GM18526 (cell line): ENCODE data around the gene ZNF521.

Experiments used
- POLR2A ChIP-seq: IDR thresholded peaks from 3 replicates; pipeline ENCODE4 v1.6.1; 2011; ENCODE audit not compliant: insufficient read length; ENCODE audit errors: extremely low read depth

The ZNF521 gene

GRCh38 chr18:25351777-25352628 is at the start of gene ZNF521:
Gene ZNF521, minus strand, starts transcription at chr18:25352166. Its CDS starts 1,220 bp downstream, at chr18:25350946.
- no peak for TF ChIP-seq POLR2A

- TF ChIP-seq POLR2A: no peak
Observed at GRCh38 chr18:25399554-25399953, 47.6 kb upstream of the ZNF521 start.

DNA sequence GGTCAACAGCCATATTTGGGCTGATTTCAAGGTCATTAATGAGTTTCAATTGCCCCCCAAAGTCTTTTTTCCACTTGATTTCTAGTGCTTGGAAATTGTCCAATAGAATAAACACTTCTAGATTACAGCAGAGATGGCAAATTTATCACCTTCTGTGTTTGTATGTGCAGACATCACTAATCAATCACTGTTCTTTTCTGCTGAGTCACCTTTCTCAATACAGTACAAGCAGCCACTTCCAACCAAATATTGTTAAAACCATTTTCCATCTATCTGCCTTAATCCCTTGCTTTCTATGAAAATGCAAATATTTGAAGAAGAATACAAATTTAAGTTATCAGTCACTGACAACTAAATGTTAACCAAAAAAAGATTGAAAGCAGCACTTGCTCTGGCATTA is 40.2 kb upstream of the ZNF521 start:
- TF ChIP-seq POLR2A: no peak

DNA sequence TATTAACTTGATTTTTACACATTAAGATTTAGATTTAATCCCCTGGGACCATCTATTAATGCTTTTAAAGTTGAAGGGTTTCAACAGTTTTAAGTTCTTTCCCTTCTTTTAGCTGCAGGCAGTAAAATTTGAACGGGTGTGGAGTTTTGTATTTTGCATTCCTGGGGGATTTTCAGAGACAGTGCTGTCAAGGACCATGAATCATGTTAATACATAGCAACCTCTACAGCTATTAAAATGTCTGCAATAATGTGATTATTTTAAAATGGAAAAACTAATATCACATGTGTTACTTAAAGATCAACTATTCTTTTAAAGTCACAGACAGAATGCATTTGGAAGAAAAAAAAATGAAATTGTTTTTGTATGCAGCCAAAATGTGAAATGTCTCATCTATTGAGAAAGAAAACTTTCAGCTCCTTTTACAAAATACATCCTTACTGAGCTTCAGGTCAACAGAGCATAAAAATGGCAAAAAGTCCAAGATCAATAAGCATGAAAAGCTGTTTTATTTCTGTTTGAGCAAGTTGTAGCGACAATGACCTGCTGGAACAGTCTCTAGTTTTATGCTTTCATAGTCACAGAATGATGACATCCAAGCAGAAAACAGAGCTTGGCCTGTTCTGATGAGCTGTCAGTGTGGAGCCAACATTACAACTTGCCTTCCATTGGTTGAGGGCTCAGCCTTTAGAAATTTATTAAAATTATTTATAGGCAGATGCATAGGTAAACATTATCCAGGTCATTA is 21.6 kb upstream of the ZNF521 start:
- TF ChIP-seq POLR2A: no peak

DNA sequence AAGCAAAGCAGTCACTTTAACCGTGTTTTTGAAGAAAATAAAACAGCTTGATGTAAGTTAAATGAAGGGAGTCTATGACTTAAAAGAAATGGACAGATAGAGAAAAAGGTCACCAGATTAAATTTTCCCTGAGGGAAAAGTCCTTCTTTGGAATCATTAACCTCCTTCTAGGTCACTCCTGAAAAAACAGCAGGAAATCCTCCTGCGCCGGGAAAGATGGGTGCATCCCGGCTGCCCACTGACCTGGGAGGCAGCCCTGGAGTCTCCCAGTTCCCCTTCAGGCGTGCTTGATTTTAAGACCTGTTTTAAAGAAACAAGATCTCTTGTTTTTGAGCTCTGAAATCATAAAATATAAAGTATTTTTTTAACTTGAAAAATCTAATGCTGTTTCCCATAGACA is 18.4 kb upstream of the ZNF521 start:
- TF ChIP-seq POLR2A: no peak

- no peak for TF ChIP-seq POLR2A
Observed at GRCh38 chr18:25365242-25365641, 13.3 kb upstream of the ZNF521 start.

DNA sequence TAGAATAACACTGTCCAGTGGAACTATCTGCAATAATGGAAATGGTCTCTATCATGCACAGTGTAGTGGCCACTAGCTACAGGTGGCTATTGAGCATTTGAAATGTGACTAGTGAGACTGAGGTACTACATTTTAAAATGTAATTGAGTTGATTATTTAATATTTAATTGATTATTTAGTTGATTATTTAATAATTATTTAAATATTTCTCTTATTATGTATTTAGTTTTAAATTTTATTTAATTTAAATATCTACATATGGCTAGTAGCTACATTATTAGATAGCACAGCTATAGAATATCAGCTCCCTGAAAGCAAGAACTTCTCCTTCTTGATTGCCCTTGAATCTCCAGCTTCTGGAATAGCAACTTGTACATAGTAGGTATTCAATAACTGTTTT is 12.8 kb upstream of the ZNF521 start:
- TF ChIP-seq POLR2A: no peak

GRCh38 chr18:25360301-25360899 is 8.4 kb upstream of the ZNF521 start:
- no peak for TF ChIP-seq POLR2A

GRCh38 chr18:25353080-25353479 is 1.1 kb upstream of the ZNF521 start:
- TF ChIP-seq POLR2A: no peak

GRCh38 chr18:25352629-25353005 is 651 bp upstream of the ZNF521 start:
- no peak for TF ChIP-seq POLR2A

GRCh38 chr18:25351280-25351775 is 638 bp downstream of the ZNF521 start:
- TF ChIP-seq POLR2A: no peak

GRCh38 chr18:25350489-25351251 is 1.3 kb downstream of the ZNF521 start:
- TF ChIP-seq POLR2A: no peak

GRCh38 chr18:25349926-25350487 is 2.0 kb downstream of the ZNF521 start:
- TF ChIP-seq POLR2A: no peak

DNA sequence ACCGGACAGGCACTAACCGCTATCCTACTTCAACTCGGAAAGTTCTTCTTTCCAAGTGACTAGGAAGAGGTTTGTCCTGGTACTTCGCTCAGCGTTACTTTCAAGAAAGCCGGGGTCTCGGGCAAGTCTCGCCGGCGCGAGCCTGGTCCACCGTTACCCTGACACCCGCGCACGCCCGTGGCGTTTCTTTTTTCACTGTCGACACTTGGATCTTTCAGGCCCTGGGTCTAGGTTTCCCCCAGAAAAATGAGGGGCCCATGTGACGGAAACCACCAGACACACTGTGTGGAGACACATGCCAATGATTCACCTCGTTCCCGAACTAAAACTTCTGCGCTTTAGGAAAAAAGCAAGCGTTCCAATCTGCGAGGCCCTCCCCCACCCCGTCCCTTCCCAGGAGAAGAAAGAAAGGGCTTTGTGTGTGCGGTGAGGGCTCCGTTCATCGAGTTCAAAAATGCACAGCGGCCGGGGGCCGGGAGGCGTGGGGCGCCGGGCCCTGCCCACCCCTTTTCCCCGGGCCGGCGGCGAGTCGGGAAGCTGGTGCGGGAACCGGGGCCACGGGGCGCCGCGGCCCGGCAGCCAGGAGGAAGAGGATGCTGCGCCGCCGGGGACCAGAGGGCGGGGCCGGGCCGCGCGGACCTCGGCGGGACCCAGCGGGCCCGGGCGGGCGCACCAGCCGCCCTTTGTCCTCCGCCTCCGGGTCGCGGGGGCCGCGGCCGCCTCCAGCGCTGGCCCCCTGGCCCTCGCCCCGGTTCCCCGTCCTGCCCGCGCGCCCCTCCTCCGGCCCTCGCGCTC is 2.6 kb downstream of the ZNF521 start:
- no peak for TF ChIP-seq POLR2A

GRCh38 chr18:25348386-25349130 is 3.4 kb downstream of the ZNF521 start:
- no peak for TF ChIP-seq POLR2A
